HepG2 (cell line): ENCODE measurements around the gene PLEKHN1. TPM values are rescaled to one million over a fixed set of nuclear protein-coding genes. Genes with fewer than 3 reads are reported as not detected.

ENCODE experiments used
- CBX1 ChIP-seq: IDR thresholded peaks from one replicate; pipeline ENCODE4 v1.6.1; 2016; ENCODE audit warnings: antibody characterized with exemption, low read depth
- CHD4 ChIP-seq: fragments of 200-600 bp; sonication (generic); IDR thresholded peaks from 2 replicates; pipeline ENCODE4 v1.7.0; 2017; ENCODE audit warnings: mild to moderate bottlenecking, low read length, borderline replicate concordance
- HCFC1 ChIP-seq: fragments of 150-350 bp; IDR thresholded peaks from 2 replicates; pipeline ENCODE4 v1.6.1; 2014; ENCODE audit warnings: low read depth, low read length
- HMG20A ChIP-seq: IDR thresholded peaks from 2 replicates; pipeline ENCODE4 v1.6.1; 2016; ENCODE audit warnings: borderline replicate concordance
- MEIS1 ChIP-seq: sonication (generic); formaldehyde crosslinking; IDR thresholded peaks from 2 replicates; pipeline ENCODE4 v1.9.0; 2021; ENCODE audit warnings: mild to moderate bottlenecking, missing genetic modification reagents, moderate library complexity, borderline replicate concordance
- NFATC3 ChIP-seq: sonication (generic); formaldehyde crosslinking; IDR thresholded peaks from 2 replicates; pipeline ENCODE4 v1.5.1; 2020; ENCODE audit warnings: mild to moderate bottlenecking, missing genetic modification reagents
- PITX1 ChIP-seq: sonication (generic); formaldehyde crosslinking; IDR thresholded peaks from 2 replicates; pipeline ENCODE4 v1.5.1; 2020; ENCODE audit warnings: mild to moderate bottlenecking, missing genetic modification reagents
- POLR2AphosphoS5 ChIP-seq: IDR thresholded peaks from 2 replicates; pipeline ENCODE4 v1.6.1; 2012; ENCODE audit warnings: low read depth, low read length
- SAFB2 ChIP-seq: sonication (generic); formaldehyde crosslinking; IDR thresholded peaks from 2 replicates; pipeline ENCODE4 v1.5.1; 2020; ENCODE audit warnings: missing genetic modification reagents, low read depth, mild to moderate bottlenecking, borderline replicate concordance
- SOX6 ChIP-seq, 2 experiments: fragments of 450-650 bp in 1 of 2; sonication (generic) in 1 of 2; formaldehyde crosslinking in 1 of 2; IDR thresholded peaks; 2 replicates each; pipeline versions ENCODE4 v1.4.0 to v1.6.1; 2017 to 2020; ENCODE audit warnings: antibody characterized with exemption in 1 of 2, mild to moderate bottlenecking in 1 of 2, missing genetic modification reagents in 1 of 2
- ZBTB7B ChIP-seq: sonication (generic); formaldehyde crosslinking; IDR thresholded peaks from 2 replicates; pipeline ENCODE4 v1.4.0; 2020; ENCODE audit warnings: missing genetic modification reagents
- ZNF468 ChIP-seq: sonication (generic); formaldehyde crosslinking; IDR thresholded peaks from 2 replicates; pipeline ENCODE4 v1.8.0; 2022; ENCODE audit warnings: mild to moderate bottlenecking, moderate library complexity, missing genetic modification reagents
- ZNF576 ChIP-seq: sonication (generic); formaldehyde crosslinking; IDR thresholded peaks from 2 replicates; pipeline ENCODE4 v1.4.0; 2020; ENCODE audit warnings: mild to moderate bottlenecking, missing genetic modification reagents
- ZNF674 ChIP-seq: sonication (generic); formaldehyde crosslinking; IDR thresholded peaks from 2 replicates; pipeline ENCODE4 v1.5.0; 2020; ENCODE audit warnings: low read depth, mild to moderate bottlenecking, missing genetic modification reagents
- ZNF879 ChIP-seq: sonication (generic); formaldehyde crosslinking; IDR thresholded peaks from 2 replicates; pipeline ENCODE4 v1.8.1; 2023; ENCODE audit warnings: missing genetic modification reagents
- polyA plus RNA-seq, 8 experiments: library from polyadenylated mRNA; depleted of rRNA in 3 of 8; stranded (reverse) in 7 of 8; unstranded in 1 of 8; fragments of >200 nt; fragmentation: Illumina TruSeq in 4 of 8; extraction: Trizol in 4 of 8; gene quantifications; 2 replicates each; pipeline versions ENCODE4 v1.2.1 to v1.2.3, GENCODE V29; 2011 to 2016; ENCODE audit warnings: low read depth in 4 of 8, missing spikeins in 1 of 8, mixed read lengths in 1 of 8; ENCODE audit not compliant: insufficient read depth in 1 of 8
- total RNA-seq, 5 experiments: library from RNA; depleted of rRNA; stranded (reverse); fragments of >200 nt; fragmentation: Illumina TruSeq; extraction: Trizol; gene quantifications; 2 replicates each; pipeline ENCODE4 v1.2.3, GENCODE V29; 2016; ENCODE audit warnings: low read depth in 1 of 5
- TF ChIP-seq, protein P1 (sequence below): sonication (generic); formaldehyde crosslinking; IDR thresholded peaks from 2 replicates; pipeline ENCODE4 v1.4.0; 2020; ENCODE audit warnings: mild to moderate bottlenecking, missing genetic modification reagents
- TF ChIP-seq, protein P2 (sequence below): sonication (generic); formaldehyde crosslinking; IDR thresholded peaks from 2 replicates; pipeline ENCODE4 v1.5.0; 2020; ENCODE audit warnings: mild to moderate bottlenecking, missing genetic modification reagents, borderline replicate concordance
- TF ChIP-seq, protein P3 (sequence below): sonication (generic); formaldehyde crosslinking; IDR thresholded peaks from 2 replicates; pipeline ENCODE4 v1.4.0; 2020; ENCODE audit warnings: missing genetic modification reagents, mild to moderate bottlenecking, borderline replicate concordance

The PLEKHN1 gene
- total and polyA plus RNA-seq, 2 of the 13 experiments (the other 11 are each of a cell fraction or from before 2014, with no cell fraction given), result 0.42 to 0.58 TPM

- TF ChIP-seq HMG20A (CRISPR knock-in tag) (peak; percentile 17; the same call in 1 of the 2 replicates), POLR2AphosphoS5 (peak; percentile 52), HCFC1 (no peak), ZNF879 (CRISPR knock-in tag) (0 out of 2 replicates have a peak, but pooled peaks have one; percentile 33), ZNF468 (CRISPR knock-in tag) (no peak), SAFB2 (CRISPR knock-in tag) (peak; percentile 35; the same call in 1 of the 2 replicates), NFATC3 (CRISPR knock-in tag) (0 out of 2 replicates have a peak, but pooled peaks have one; percentile 17), PITX1 (CRISPR knock-in tag) (0 out of 2 replicates have a peak, but pooled peaks have one; percentile 12), CHD4 (no peak), SOX6 (IDR thresholded peaks at IDR 0.05) (no peak), SOX6 (CRISPR knock-in tag; IDR thresholded peaks at IDR 0.05) (peak; percentile 56; the same call in 1 of the 2 replicates), ZNF674 (CRISPR knock-in tag) (0 out of 2 replicates have a peak, but pooled peaks have one; percentile 18), CBX1 (peak; percentile 69), MEIS1 (CRISPR knock-in tag) (peak; percentile 18; the same call in 1 of the 2 replicates), ZNF576 (CRISPR knock-in tag) (no peak), ZBTB7B (CRISPR knock-in tag) (peak; percentile 78)
- TF ChIP-seq, protein P1, sequence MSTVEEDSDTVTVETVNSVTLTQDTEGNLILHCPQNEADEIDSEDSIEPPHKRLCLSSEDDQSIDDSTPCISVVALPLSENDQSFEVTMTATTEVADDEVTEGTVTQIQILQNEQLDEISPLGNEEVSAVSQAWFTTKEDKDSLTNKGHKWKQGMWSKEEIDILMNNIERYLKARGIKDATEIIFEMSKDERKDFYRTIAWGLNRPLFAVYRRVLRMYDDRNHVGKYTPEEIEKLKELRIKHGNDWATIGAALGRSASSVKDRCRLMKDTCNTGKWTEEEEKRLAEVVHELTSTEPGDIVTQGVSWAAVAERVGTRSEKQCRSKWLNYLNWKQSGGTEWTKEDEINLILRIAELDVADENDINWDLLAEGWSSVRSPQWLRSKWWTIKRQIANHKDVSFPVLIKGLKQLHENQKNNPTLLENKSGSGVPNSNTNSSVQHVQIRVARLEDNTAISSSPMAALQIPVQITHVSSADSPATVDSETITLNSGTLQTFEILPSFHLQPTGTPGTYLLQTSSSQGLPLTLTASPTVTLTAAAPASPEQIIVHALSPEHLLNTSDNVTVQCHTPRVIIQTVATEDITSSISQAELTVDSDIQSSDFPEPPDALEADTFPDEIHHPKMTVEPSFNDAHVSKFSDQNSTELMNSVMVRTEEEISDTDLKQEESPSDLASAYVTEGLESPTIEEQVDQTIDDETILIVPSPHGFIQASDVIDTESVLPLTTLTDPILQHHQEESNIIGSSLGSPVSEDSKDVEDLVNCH (CRISPR knock-in tag), result no peak
- TF ChIP-seq, protein P2, sequence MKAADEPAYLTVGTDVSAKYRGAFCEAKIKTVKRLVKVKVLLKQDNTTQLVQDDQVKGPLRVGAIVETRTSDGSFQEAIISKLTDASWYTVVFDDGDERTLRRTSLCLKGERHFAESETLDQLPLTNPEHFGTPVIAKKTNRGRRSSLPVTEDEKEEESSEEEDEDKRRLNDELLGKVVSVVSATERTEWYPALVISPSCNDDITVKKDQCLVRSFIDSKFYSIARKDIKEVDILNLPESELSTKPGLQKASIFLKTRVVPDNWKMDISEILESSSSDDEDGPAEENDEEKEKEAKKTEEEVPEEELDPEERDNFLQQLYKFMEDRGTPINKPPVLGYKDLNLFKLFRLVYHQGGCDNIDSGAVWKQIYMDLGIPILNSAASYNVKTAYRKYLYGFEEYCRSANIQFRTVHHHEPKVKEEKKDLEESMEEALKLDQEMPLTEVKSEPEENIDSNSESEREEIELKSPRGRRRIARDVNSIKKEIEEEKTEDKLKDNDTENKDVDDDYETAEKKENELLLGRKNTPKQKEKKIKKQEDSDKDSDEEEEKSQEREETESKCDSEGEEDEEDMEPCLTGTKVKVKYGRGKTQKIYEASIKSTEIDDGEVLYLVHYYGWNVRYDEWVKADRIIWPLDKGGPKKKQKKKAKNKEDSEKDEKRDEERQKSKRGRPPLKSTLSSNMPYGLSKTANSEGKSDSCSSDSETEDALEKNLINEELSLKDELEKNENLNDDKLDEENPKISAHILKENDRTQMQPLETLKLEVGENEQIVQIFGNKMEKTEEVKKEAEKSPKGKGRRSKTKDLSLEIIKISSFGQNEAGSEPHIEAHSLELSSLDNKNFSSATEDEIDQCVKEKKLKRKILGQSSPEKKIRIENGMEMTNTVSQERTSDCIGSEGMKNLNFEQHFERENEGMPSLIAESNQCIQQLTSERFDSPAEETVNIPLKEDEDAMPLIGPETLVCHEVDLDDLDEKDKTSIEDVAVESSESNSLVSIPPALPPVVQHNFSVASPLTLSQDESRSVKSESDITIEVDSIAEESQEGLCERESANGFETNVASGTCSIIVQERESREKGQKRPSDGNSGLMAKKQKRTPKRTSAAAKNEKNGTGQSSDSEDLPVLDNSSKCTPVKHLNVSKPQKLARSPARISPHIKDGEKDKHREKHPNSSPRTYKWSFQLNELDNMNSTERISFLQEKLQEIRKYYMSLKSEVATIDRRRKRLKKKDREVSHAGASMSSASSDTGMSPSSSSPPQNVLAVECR, result peak; percentile 65; the same call in 1 of the 2 replicates
- TF ChIP-seq, protein P3, sequence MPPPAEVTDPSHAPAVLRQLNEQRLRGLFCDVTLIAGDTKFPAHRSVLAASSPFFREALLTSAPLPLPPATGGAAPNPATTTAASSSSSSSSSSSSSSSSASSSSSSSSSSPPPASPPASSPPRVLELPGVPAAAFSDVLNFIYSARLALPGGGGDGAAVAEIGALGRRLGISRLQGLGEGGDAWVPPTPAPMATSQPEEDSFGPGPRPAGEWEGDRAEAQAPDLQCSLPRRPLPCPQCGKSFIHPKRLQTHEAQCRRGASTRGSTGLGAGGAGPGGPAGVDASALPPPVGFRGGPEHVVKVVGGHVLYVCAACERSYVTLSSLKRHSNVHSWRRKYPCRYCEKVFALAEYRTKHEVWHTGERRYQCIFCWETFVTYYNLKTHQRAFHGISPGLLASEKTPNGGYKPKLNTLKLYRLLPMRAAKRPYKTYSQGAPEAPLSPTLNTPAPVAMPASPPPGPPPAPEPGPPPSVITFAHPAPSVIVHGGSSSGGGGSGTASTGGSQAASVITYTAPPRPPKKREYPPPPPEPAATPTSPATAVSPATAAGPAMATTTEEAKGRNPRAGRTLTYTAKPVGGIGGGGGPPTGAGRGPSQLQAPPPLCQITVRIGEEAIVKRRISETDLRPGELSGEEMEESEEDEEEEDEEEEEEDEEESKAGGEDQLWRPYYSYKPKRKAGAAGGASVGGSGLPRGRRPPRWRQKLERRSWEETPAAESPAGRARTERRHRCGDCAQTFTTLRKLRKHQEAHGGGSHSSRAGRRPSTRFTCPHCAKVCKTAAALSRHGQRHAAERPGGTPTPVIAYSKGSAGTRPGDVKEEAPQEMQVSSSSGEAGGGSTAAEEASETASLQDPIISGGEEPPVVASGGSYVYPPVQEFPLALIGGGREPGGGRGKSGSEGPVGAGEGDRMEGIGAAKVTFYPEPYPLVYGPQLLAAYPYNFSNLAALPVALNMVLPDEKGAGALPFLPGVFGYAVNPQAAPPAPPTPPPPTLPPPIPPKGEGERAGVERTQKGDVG (CRISPR knock-in tag), result peak; percentile 58
These were observed 38.8 kb downstream of the PLEKHN1 start (continued) for GRCh38 chr1:1004780-1005697.
